Glomerular visceral epithelial cell (primary cell): ENCODE data around the gene C6orf141.
A peak's percentile ranks its signal among the peaks of the same experiment; 100 is the strongest.
"Not testable (repeated sequence)": the region's sequence is repeated elsewhere in the genome, so short reads cannot be mapped to it uniquely, and the experiment has no call there.

Experiments
- DNase-seq: peaks from one replicate; pipeline ENCODE4 v3.0.0-alpha.2; 2016; ENCODE audit errors: extremely low spot score

The C6orf141 gene

DNA sequence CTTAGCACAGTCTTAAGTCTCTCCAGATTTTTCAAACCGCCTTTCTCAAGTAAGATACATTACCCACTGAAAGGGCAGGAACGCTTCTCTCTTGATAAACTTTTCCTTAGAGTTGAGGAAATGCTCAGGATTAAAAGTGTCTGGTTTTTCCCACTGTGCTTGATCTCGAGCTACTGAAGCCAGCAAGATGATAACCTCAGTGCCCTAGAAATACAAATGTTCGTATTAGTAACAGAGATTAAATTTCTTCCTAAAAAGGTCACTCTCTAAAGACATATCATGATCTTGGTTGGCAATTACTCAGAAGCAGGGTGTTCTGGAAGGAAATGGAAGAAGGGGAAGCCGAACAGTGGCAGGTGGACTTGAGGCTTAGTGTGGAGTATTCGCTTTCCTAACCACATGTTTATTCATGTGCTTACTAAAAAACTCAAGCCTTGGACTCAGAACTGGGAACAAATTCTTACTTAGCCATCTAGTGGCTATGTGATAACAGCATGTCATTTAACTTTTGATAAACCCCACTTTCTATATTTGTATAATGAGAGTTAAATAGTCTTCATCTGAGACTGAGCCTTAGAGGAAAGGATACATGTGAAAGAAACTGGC lies 20.1 kb downstream of the C6orf141 start:
- DNase-seq: no peak

GRCh38 chr6:49576618-49577017 lies 26.1 kb downstream of the C6orf141 start:
- no peak for DNase-seq

- no peak for DNase-seq
These were observed 29.2 kb downstream of the C6orf141 start for GRCh38 chr6:49579649-49580048.

- DNase-seq: peak; percentile 24
These were observed 32.1 kb downstream of the C6orf141 start for GRCh38 chr6:49582529-49582928.

- not testable (repeated sequence) for DNase-seq
These were observed 36.8 kb downstream of the C6orf141 start for GRCh38 chr6:49587262-49587661.
